ENCODE data around the gene TJP3. TPM values are rescaled to one million over a fixed set of nuclear protein-coding genes. Genes with fewer than 3 reads are reported as not detected.
A peak's percentile ranks its signal among the peaks of the same experiment; 100 is the strongest.

The TJP3 gene
- polyA plus RNA-seq, 2 donors = 44.5 to 118 TPM

DNA sequence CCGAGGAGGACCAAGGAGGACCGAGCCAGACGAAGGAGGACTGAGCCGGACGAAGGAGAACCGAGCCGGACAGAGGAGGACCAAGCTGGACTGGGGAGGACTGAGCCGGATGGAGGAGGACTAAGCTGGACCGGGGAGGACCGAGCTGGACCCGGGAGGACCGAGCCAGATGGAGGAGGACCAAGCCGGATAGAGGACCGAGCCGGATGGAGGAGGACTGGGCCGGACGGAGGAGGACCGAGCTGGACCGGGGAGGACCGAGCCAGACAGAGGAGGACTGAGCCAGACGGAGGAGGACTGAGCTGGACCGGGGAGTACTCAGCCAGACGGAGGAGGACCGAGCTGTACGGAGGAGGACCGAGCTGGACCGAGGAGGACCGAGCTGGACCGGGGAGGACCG lies 11.1 kb upstream of the TJP3 start:
- Histone ChIP-seq H3K27ac (ENCODE audit: low read depth in 2 of 2, low read length in 1 of 2) (peak overlapping the region; percentile 34 to 37), H3K4me1 (ENCODE audit: control insufficient read depth in 2 of 2, insufficient read depth in 2 of 2, low read length in 1 of 2) (peaks cover 6 to 19% of the 10 kb centered on the region in 2 donors), H3K4me3 (ENCODE audit: low read depth in 1 of 2, low read length in 2 of 2) (peak overlapping the region in 1 of 2 donors; percentile 12), H3K27me3 (ENCODE audit: control insufficient read depth in 1 of 2, insufficient read depth in 2 of 2, low read length in 2 of 2) (no peaks in the 10 kb centered on the region), H3K36me3 (ENCODE audit: control insufficient read depth in 2 of 2, insufficient read depth in 2 of 2, low read length in 1 of 2) (peaks cover 0 to 11% of the 10 kb centered on the region in 2 donors), H3K9me3 (ENCODE audit: control insufficient read depth in 2 of 2, insufficient read depth in 1 of 2, low read depth in 1 of 2, low read length in 1 of 2) (no peaks in the 10 kb centered on the region)
- WGBS, 2 donors = 89 to 92% methylated on average over 30 of the region's 30 CpGs

DNA sequence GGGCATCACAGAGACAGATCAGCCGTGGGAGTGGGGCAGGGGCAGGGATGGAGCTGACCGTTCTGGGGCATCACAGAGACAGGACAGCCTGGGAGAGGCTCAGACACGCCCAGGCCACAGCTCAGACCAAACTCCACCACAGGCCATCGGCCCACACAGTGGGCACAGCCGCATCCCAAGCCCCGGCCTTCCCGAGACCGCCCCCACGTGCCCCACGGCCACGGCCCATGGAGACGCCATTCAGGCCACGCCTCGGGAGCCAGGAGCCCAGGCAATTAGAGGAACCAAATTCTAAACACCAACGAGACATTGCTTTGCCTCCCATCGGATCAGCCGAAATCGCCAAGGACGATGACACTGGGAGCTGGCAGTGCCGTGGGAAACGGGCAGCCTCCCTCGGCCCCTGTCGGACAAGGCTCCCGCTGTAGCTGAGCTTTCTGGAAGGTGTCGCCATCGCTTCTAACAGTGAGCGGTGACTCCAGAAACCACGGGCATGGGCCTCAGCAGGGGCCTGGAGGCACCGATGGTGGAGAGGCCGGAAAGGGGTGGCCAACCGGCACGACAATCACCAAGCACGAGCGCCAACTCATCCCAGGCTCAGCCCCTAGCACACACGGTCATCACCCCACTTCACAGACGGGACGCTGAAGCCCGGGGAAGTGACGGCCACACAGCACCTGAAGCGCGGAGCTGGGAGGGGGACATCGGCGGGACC lies 10.4 kb upstream of the TJP3 start:
- Histone ChIP-seq H3K27me3 (ENCODE audit: control insufficient read depth in 1 of 2, insufficient read depth in 2 of 2, low read length in 2 of 2) (no peaks in the 10 kb centered on the region), H3K36me3 (ENCODE audit: control insufficient read depth in 2 of 2, insufficient read depth in 2 of 2, low read length in 1 of 2) (peaks cover 0 to 11% of the 10 kb centered on the region in 2 donors), H3K9me3 (ENCODE audit: control insufficient read depth in 2 of 2, insufficient read depth in 1 of 2, low read depth in 1 of 2, low read length in 1 of 2) (no peaks in the 10 kb centered on the region), H3K4me3 (ENCODE audit: low read depth in 1 of 2, low read length in 2 of 2) (no peak overlapping the region), H3K4me1 (ENCODE audit: control insufficient read depth in 2 of 2, insufficient read depth in 2 of 2, low read length in 1 of 2) (peaks cover 6 to 19% of the 10 kb centered on the region in 2 donors), H3K27ac (ENCODE audit: low read depth in 2 of 2, low read length in 1 of 2) (peak overlapping the region; percentile 37 to 56)
- 82 to 89% methylated on average over 43 of the region's 43 CpGs for WGBS, 2 donors

DNA sequence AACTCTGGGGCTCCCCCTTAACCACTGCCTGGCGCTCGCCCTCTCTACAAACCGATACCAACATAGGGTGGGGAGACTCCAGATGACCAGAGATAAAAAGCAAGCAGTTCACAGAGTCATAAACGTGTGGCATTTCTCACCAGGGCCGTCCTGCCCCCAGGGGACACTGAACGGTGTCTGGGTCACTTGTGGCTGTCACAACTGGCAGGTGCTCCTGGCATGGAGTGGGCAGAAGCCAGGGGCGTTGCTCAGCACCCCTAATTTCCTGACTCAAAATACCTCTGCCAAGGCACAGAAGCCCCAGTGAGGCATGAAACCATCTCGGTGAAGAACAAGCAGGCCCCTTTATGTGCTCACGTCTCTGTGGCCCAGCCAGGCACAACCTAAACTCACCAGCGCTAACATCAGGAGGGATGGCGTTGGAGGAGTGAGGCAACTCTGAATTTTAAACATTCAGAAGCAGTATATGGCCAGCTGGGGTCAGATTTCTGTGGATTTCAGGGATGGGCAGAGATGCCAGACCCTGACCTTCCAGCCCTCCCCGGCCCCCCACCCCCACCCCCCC lies 9.7 kb upstream of the TJP3 start:
- Histone ChIP-seq H3K4me3 (ENCODE audit: low read depth in 1 of 2, low read length in 2 of 2) (peak overlapping the region in 1 of 2 donors; percentile 96), H3K4me1 (ENCODE audit: control insufficient read depth in 2 of 2, insufficient read depth in 2 of 2, low read length in 1 of 2) (peaks cover 6 to 19% of the 10 kb centered on the region in 2 donors), H3K36me3 (ENCODE audit: control insufficient read depth in 2 of 2, insufficient read depth in 2 of 2, low read length in 1 of 2) (peaks cover 0 to 11% of the 10 kb centered on the region in 2 donors), H3K27me3 (ENCODE audit: control insufficient read depth in 1 of 2, insufficient read depth in 2 of 2, low read length in 2 of 2) (no peaks in the 10 kb centered on the region), H3K27ac (ENCODE audit: low read depth in 2 of 2, low read length in 1 of 2) (peak overlapping the region; percentile 82 to 88), H3K9me3 (ENCODE audit: control insufficient read depth in 2 of 2, insufficient read depth in 1 of 2, low read depth in 1 of 2, low read length in 1 of 2) (no peaks in the 10 kb centered on the region)
- 56 to 62% methylated on average over 12 of the region's 12 CpGs for WGBS, 2 donors

DNA sequence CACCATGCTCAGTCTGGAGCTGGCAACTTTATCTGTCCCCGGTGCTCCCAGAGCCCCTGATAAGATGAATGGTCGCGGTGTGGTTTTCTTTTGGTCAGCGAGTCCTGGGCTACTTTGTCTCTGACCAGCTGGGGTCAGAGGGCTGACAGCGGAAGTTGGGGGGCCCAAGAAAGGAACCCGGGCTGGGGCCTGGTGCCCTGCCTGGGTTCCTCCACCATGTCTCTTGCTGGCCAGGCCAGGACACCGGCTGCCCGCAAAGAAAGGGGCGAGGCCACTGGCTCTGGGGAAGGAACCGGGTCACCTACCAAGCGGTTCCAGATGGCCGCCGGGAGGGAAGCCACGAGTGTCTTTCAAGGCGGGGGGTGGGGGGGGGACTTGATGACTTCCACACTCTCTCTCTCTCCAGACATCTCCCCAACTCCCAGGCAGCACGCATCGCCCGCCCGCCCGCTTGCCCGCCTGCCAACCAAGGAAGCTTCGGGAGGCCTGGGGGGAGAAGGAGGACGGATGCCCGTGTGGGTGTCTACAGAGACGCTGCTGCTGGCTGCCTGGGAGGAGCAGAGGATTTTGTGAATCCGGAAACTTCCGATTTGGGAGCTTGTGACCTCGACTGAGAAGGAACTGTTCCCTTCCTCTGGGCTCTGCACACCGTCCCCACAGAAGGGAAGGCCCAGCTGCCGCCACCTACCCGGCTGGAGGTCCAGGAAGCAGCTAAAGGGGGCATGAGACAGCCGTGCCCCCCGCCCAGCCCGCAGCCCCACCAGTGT lies 9.0 kb upstream of the TJP3 start:
- Histone ChIP-seq H3K27ac (ENCODE audit: low read depth in 2 of 2, low read length in 1 of 2) (peak overlapping the region; percentile 82 to 88), H3K4me3 (ENCODE audit: low read depth in 1 of 2, low read length in 2 of 2) (peak overlapping the region; percentile 77 to 96), H3K27me3 (ENCODE audit: control insufficient read depth in 1 of 2, insufficient read depth in 2 of 2, low read length in 2 of 2) (no peaks in the 10 kb centered on the region), H3K36me3 (ENCODE audit: control insufficient read depth in 2 of 2, insufficient read depth in 2 of 2, low read length in 1 of 2) (peaks cover 0 to 11% of the 10 kb centered on the region in 2 donors), H3K4me1 (ENCODE audit: control insufficient read depth in 2 of 2, insufficient read depth in 2 of 2, low read length in 1 of 2) (peaks cover 6 to 19% of the 10 kb centered on the region in 2 donors), H3K9me3 (ENCODE audit: control insufficient read depth in 2 of 2, insufficient read depth in 1 of 2, low read depth in 1 of 2, low read length in 1 of 2) (no peaks in the 10 kb centered on the region)
- WGBS, 2 donors = 5 to 10% methylated on average over 30 to 34 of the region's 34 CpGs

DNA sequence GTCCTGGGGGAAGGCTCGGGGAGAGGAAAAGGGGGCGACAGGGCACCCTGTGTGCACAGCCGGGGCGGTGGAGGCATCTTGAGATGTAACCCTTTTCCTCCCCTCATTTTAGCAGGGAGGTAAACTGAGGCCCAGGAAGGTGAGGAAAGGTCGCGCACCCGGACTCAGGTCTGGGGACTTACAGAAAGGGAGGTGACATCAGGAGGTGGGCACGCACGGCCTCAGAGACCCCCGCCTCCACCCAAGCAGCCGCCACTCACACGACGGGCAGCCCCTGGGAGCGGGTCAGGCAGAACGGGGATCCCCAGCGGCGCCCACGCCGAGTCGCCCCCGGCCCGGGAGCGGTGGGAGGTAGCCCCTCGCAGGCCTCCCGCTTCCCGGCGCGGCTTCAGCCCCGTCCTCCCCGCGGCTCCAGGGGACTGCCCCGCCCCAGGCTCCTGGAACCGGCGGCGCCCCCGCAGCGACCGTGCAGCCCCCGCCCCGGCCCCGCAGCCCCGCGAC lies 8.4 kb upstream of the TJP3 start:
- H3K36me3 ChIP-seq (ENCODE audit: control insufficient read depth in 2 of 2, insufficient read depth in 2 of 2, low read length in 1 of 2) = peaks cover 0 to 7% of the 10 kb centered on the region in 2 donors
- H3K9me3 ChIP-seq (ENCODE audit: control insufficient read depth in 2 of 2, insufficient read depth in 1 of 2, low read depth in 1 of 2, low read length in 1 of 2) = no peaks in the 10 kb centered on the region
- peaks cover 6 to 19% of the 10 kb centered on the region in 2 donors for H3K4me1 ChIP-seq (ENCODE audit: control insufficient read depth in 2 of 2, insufficient read depth in 2 of 2, low read length in 1 of 2)
- H3K27me3 ChIP-seq (ENCODE audit: control insufficient read depth in 1 of 2, insufficient read depth in 2 of 2, low read length in 2 of 2) = no peaks in the 10 kb centered on the region
- peak overlapping the region; percentile 77 to 96 for H3K4me3 ChIP-seq (ENCODE audit: low read depth in 1 of 2, low read length in 2 of 2)
- 0 to 1% methylated on average over 23 to 43 of the region's 43 CpGs for WGBS, 2 donors
- peak overlapping the region; percentile 82 to 88 for H3K27ac ChIP-seq (ENCODE audit: low read depth in 2 of 2, low read length in 1 of 2)

DNA sequence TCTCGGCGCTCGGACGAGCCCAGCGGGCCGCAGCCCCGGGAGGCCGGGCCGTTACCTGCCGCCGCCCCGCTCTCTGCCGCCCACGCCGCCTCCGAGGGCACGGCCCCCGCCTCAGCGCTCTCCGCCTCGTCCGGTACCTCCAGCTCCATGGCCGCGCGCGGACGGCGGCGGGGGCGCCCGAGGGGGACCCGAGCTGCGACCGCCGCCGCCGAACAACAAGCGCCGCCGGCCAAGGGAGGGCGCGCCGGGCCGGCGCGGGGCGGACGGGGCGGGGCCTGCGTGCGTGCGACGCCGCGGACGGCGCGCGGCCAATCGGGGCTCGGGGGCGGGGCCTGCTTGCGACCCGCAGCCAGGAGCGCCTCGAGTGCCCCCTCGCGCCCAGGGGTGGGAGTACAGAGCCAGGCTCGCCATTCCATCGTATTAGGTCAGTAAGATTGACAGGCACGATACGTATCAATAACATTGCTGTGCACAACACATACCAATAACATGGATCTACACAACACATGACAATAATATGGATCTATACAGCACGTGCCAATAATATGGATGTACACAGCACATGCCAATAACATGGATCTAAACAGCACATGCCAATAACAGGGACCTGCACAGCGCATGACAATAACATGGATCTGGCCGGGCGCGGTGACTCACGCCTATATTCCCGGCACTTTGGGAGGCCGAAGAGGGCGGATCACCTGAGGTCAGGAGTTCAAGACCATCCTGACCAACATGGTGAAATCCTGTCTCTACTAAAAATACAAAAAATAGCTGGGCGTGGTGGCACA lies 7.7 kb upstream of the TJP3 start, which contains the start of gene PIP5K1C:
Gene PIP5K1C (minus strand): TSS at position 227 of the 791 bp plus-strand sequence. CDS start 78 bp downstream, at position 149.
- peak within 1 kb of the TSS; percentile 82 to 88 for H3K27ac ChIP-seq (ENCODE audit: low read depth in 2 of 2, low read length in 1 of 2)
- H3K27me3 ChIP-seq (ENCODE audit: control insufficient read depth in 1 of 2, insufficient read depth in 2 of 2, low read length in 2 of 2) = no peaks in the 10 kb centered on the region
- no peaks in the 10 kb centered on the region for H3K9me3 ChIP-seq (ENCODE audit: control insufficient read depth in 2 of 2, insufficient read depth in 1 of 2, low read depth in 1 of 2, low read length in 1 of 2)
- peaks cover 3 to 19% of the 10 kb centered on the region in 2 donors for H3K4me1 ChIP-seq (ENCODE audit: control insufficient read depth in 2 of 2, insufficient read depth in 2 of 2, low read length in 1 of 2)
- H3K4me3 ChIP-seq (ENCODE audit: low read depth in 1 of 2, low read length in 2 of 2) = peak within 1 kb of the TSS; percentile 77 to 96
- peaks cover 0 to under 1% of the 10 kb centered on the region in 2 donors for H3K36me3 ChIP-seq (ENCODE audit: control insufficient read depth in 2 of 2, insufficient read depth in 2 of 2, low read length in 1 of 2)
- 3% methylated on average over 64 to 82 of the region's 82 CpGs for WGBS, 2 donors

DNA sequence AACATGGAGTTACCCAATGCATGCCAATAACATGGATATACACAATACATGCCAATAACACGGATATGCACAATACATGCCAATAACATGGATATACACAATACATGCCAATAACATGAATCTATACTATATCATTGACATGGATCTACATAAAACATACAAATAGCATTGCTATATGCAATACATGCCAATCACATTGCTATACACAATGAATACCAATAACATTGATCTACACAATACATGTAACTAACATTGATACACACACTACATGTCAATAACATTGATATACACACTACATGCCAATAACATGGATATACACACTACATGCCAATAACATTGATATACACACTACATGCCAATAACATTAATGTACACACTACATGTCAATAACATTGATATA lies 7.0 kb upstream of the TJP3 start:
- H3K27ac ChIP-seq (ENCODE audit: low read depth in 2 of 2, low read length in 1 of 2) = no peak overlapping the region
- H3K9me3 ChIP-seq (ENCODE audit: control insufficient read depth in 2 of 2, insufficient read depth in 1 of 2, low read depth in 1 of 2, low read length in 1 of 2) = no peaks in the 10 kb centered on the region

DNA sequence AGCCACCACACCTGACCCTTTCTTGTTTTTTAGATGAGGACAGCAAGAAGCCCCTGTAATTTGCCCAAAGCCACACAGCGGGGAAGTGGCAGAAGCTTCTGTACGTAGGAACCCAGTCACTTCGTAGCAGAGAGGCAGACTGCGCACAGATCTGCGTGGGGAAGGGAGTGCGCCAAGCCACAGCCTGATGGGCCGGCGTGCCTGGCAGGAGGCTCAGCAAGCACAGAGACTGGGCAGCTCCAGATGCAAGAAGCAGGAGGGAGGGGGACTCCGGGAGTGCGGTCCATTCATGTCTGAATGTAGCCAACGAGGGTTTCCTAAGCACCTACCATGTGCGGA lies 347 bp upstream of the TJP3 start:
- WGBS, 2 donors = 74 to 84% methylated on average over 12 of the region's 12 CpGs
- Histone ChIP-seq H3K27ac (ENCODE audit: low read depth in 2 of 2, low read length in 1 of 2) (peak overlapping the region; percentile 79 to 86), H3K36me3 (ENCODE audit: control insufficient read depth in 2 of 2, insufficient read depth in 2 of 2, low read length in 1 of 2) (no peaks in the 10 kb centered on the region), H3K4me3 (ENCODE audit: low read depth in 1 of 2, low read length in 2 of 2) (peak overlapping the region; percentile 47 to 58), H3K4me1 (ENCODE audit: control insufficient read depth in 2 of 2, insufficient read depth in 2 of 2, low read length in 1 of 2) (peaks cover 0 to 8% of the 10 kb centered on the region in 2 donors), H3K9me3 (ENCODE audit: control insufficient read depth in 2 of 2, insufficient read depth in 1 of 2, low read depth in 1 of 2, low read length in 1 of 2) (peaks cover 0 to 3% of the 10 kb centered on the region in 2 donors), H3K27me3 (ENCODE audit: control insufficient read depth in 1 of 2, insufficient read depth in 2 of 2, low read length in 2 of 2) (no peaks in the 10 kb centered on the region)

More for the DNA sequence above, 7.0 kb upstream of the TJP3 start:
- Histone ChIP-seq H3K4me3 (ENCODE audit: low read depth in 1 of 2, low read length in 2 of 2) (no peak overlapping the region), H3K4me1 (ENCODE audit: control insufficient read depth in 2 of 2, insufficient read depth in 2 of 2, low read length in 1 of 2) (peaks cover 0 to 19% of the 10 kb centered on the region in 2 donors), H3K27me3 (ENCODE audit: control insufficient read depth in 1 of 2, insufficient read depth in 2 of 2, low read length in 2 of 2) (no peaks in the 10 kb centered on the region), H3K36me3 (ENCODE audit: control insufficient read depth in 2 of 2, insufficient read depth in 2 of 2, low read length in 1 of 2) (no peaks in the 10 kb centered on the region)
- 8 to 19% methylated on average over 1 of the region's 1 CpG for WGBS, 2 donors

All from esophagus (tissue), 2 donors.